HepG2 (cell line): Measurements from ENCODE around the gene TESK1. TPM values are rescaled to one million over a fixed set of nuclear protein-coding genes. Genes with fewer than 3 reads are reported as not detected.

Experiments
- ATAC-seq: fragments of 200-7000 bp; cut with Tn5 transposase; 3 replicates; pipeline ENCODE4 v1.9.1; 2020; ENCODE audit warnings: mild to moderate bottlenecking, moderate library complexity
- BruUV-seq: library from RNA; stranded (reverse); fragments of 400-500 nt; replicated peaks from 2 replicates; lab custom pipeline; 2021; lab: Mats Ljungman, UMichigan
- CTCF ChIA-PET: fragments of 300-600 bp; formaldehyde crosslinking; extraction: SDS; loops from one replicate; lab custom pipeline; 2021; ENCODE audit warnings: low total read pairs, inconsistent platforms, low intra/inter-chr PET ratio; lab: Yijun Ruan, JAX
- POLR2A ChIA-PET: fragments of 350-600 bp; sonication (Branson Sonifier 250); formaldehyde crosslinking; loops from one replicate; lab custom pipeline; 2020; ENCODE audit warnings: antibody characterized with exemption, inconsistent platforms; lab: Yijun Ruan, JAX
- DNase-seq: peaks from one replicate; pipeline ENCODE4 v3.0.0-alpha.2; 2015; ENCODE audit warnings: low spot score
- FAIRE-seq: peaks from 3 replicates; lab custom pipeline; 2011; peaks lifted over from hg19 to GRCh38; lab: Jason Lieb, UNC
- H2AFZ ChIP-seq: one replicate; pipeline ENCODE4 v1.6.1; 2011; ENCODE audit warnings: low read length, inconsistent platforms
- H3K27ac ChIP-seq: fragments of 300-600 bp; 3 replicates; pipeline ENCODE4 v1.8.0; 2011; ENCODE audit warnings: mixed run types, mild to moderate bottlenecking, mixed read lengths, low read length, inconsistent platforms; ENCODE audit not compliant: insufficient read depth; ENCODE audit errors: extremely low read length
- H3K27me3 ChIP-seq, 2 experiments: fragments of 200-600 bp in 1 of 2; 2 replicates in 1 of 2; 3 replicates in 1 of 2; pipeline versions ENCODE4 v1.6.0 to v1.8.0; 2011; ENCODE audit warnings: low read length in 2 of 2, mild to moderate bottlenecking in 2 of 2, moderate library complexity in 2 of 2, inconsistent platforms in 1 of 2; ENCODE audit not compliant: insufficient read depth in 2 of 2, control insufficient read depth in 1 of 2
- H3K36me3 ChIP-seq, 2 experiments: fragments of 200-600 bp in 1 of 2; replicated peaks in 1 of 2; 2 replicates in 1 of 2; 3 replicates in 1 of 2; pipeline versions ENCODE4 v1.5.1 to v1.8.0; 2011; ENCODE audit warnings: low read length in 2 of 2, inconsistent platforms in 1 of 2; ENCODE audit not compliant: insufficient read depth in 2 of 2, control insufficient read depth in 1 of 2
- H3K4me1 ChIP-seq: 2 replicates; pipeline ENCODE4 v1.5.1; 2012; ENCODE audit warnings: low read length, inconsistent platforms; ENCODE audit not compliant: insufficient read depth
- H3K4me2 ChIP-seq: 2 replicates; pipeline ENCODE4 v1.6.0; 2011; ENCODE audit warnings: low read depth, low read length, inconsistent platforms
- H3K4me3 ChIP-seq, 3 experiments: fragments of 200-600 bp in 1 of 3; sonication (generic), shearing (Covaris generic) in 1 of 3; replicated peaks in 1 of 3; 2 replicates each; pipeline ENCODE4 v1.5.1; 2011 to 2016; ENCODE audit warnings: low read length in 3 of 3, inconsistent platforms in 2 of 3, low read depth in 2 of 3, mild to moderate bottlenecking in 2 of 3, control low read depth in 1 of 3, mixed read lengths in 1 of 3; ENCODE audit not compliant: insufficient read depth in 1 of 3
- H3K79me2 ChIP-seq: one replicate; pipeline ENCODE4 v1.6.1; 2011; ENCODE audit warnings: low read length, inconsistent platforms; ENCODE audit not compliant: insufficient read depth
- H3K9ac ChIP-seq: 2 replicates; pipeline ENCODE4 v1.6.0; 2011; ENCODE audit warnings: mild to moderate bottlenecking, low read depth, low read length, inconsistent platforms; ENCODE audit not compliant: insufficient read depth
- H3K9me3 ChIP-seq: 2 replicates; pipeline ENCODE4 v1.5.1; 2012; ENCODE audit warnings: mild to moderate bottlenecking, low read length
- H4K20me1 ChIP-seq: 2 replicates; pipeline ENCODE4 v1.6.0; 2011; ENCODE audit warnings: inconsistent platforms, mild to moderate bottlenecking, low read length, moderate library complexity; ENCODE audit not compliant: insufficient read depth
- CHD4 ChIP-seq: fragments of 200-600 bp; sonication (generic); IDR thresholded peaks from 2 replicates; pipeline ENCODE4 v1.7.0; 2017; ENCODE audit warnings: mild to moderate bottlenecking, low read length, borderline replicate concordance
- CSRNP1 ChIP-seq: sonication (generic); formaldehyde crosslinking; IDR thresholded peaks from 2 replicates; pipeline ENCODE4 v1.8.1; 2023; ENCODE audit warnings: mild to moderate bottlenecking, missing genetic modification reagents
- DMTF1 ChIP-seq: sonication (generic); formaldehyde crosslinking; IDR thresholded peaks from 2 replicates; pipeline ENCODE4 v1.4.0; 2020; ENCODE audit warnings: mild to moderate bottlenecking, missing genetic modification reagents
- EHMT2 ChIP-seq: fragments of 200-600 bp; sonication (generic); IDR thresholded peaks from 2 replicates; pipeline ENCODE4 v1.7.0; 2017; ENCODE audit warnings: antibody characterized with exemption, low read depth, low read length, borderline replicate concordance
- GABPB1 ChIP-seq: IDR thresholded peaks from 2 replicates; pipeline ENCODE4 v1.6.1; 2016; ENCODE audit warnings: mild to moderate bottlenecking, missing genetic modification reagents, moderate library complexity, missing compliant biosample characterization
- NR2F2 ChIP-seq: IDR thresholded peaks from 2 replicates; pipeline ENCODE4 v1.6.1; 2012; ENCODE audit warnings: low read depth, inconsistent platforms, borderline replicate concordance
- ZBTB7B ChIP-seq: sonication (generic); formaldehyde crosslinking; IDR thresholded peaks from 2 replicates; pipeline ENCODE4 v1.4.0; 2020; ENCODE audit warnings: missing genetic modification reagents
- ZFP62 ChIP-seq: sonication (generic); formaldehyde crosslinking; IDR thresholded peaks from 2 replicates; pipeline ENCODE4 v1.4.0; 2020; ENCODE audit warnings: missing genetic modification reagents
- ZNF577 ChIP-seq: sonication (generic); formaldehyde crosslinking; IDR thresholded peaks from 2 replicates; pipeline ENCODE4 v1.4.0; 2020; ENCODE audit warnings: mild to moderate bottlenecking, low read depth, missing genetic modification reagents, borderline replicate concordance
- ZNF639 ChIP-seq: conservative IDR thresholded peaks from 2 replicates; pipeline ENCODE4 v1.6.1; 2018; ENCODE audit warnings: missing genetic modification reagents
- WGBS: methylation state at CpG from one replicate; pipeline ENCODE4 v1.1.6; 2017; ENCODE audit warnings: low lambda C conversion rate; 5-methylcytosine and 5-hydroxymethylcytosine counted together
- in situ Hi-C: cut with HindIII; loops from 2 replicates; pipeline ENCODE4 v1.10.0; 2017; ENCODE audit warnings: low pct_unique_long_range_greater_than_20kb; ENCODE audit not compliant: extremely low pct_ligation_motif_present
- intact Hi-C: fragments of 100-400 bp; cut with micrococcal nuclease; formaldehyde crosslinking; loops from one replicate; pipeline ENCODE4 v1.10.0; 2022; ENCODE audit not compliant: unreplicated experiment
- polyA plus RNA-seq, 8 experiments: library from polyadenylated mRNA; depleted of rRNA in 3 of 8; stranded (reverse) in 7 of 8; unstranded in 1 of 8; fragments of >200 nt; fragmentation: Illumina TruSeq in 4 of 8; extraction: Trizol in 4 of 8; gene quantifications; 2 replicates each; pipeline versions ENCODE4 v1.2.1 to v1.2.3, GENCODE V29; 2011 to 2016; ENCODE audit warnings: low read depth in 4 of 8, missing spikeins in 1 of 8, mixed read lengths in 1 of 8; ENCODE audit not compliant: insufficient read depth in 1 of 8
- total RNA-seq, 5 experiments: library from RNA; depleted of rRNA; stranded (reverse); fragments of >200 nt; fragmentation: Illumina TruSeq; extraction: Trizol; gene quantifications; 2 replicates each; pipeline ENCODE4 v1.2.3, GENCODE V29; 2016; ENCODE audit warnings: low read depth in 1 of 5

Gene TESK1
- total and polyA plus RNA-seq, 2 of the 13 experiments (the other 11 are each of a cell fraction or from before 2014, with no cell fraction given), result 7.3 to 13.6 TPM

GRCh38 chr9:35574578-35575122, 30.4 kb upstream of the TESK1 start:
- BruUV-seq, result no TSS peak
- ChIA-PET CTCF (no interaction called here), POLR2A (no interaction called here)
- no peak for FAIRE-seq
- Histone ChIP-seq H3K9me3 (peaks cover 5% of the 10 kb centered on the region; the same call in 1 of the 2 replicates), H3K9ac (no peak overlapping the region), H3K27ac (no peak overlapping the region), H3K79me2 (no peaks in the 10 kb centered on the region), H4K20me1 (no peaks in the 10 kb centered on the region), H3K36me3 (no peaks in the 10 kb centered on the region), H2AFZ (no peak overlapping the region), H3K4me1 (no peaks in the 10 kb centered on the region), H3K27me3 (no peaks in the 10 kb centered on the region), H3K4me2 (no peak overlapping the region), H3K4me3 (no peak overlapping the region)
- in situ Hi-C loops (no loop called here), intact Hi-C loops (no loop called here)
- TF ChIP-seq CSRNP1 (no peak), CHD4 (no peak), GABPB1 (no peak), ZBTB7B (CRISPR knock-in tag) (no peak), DMTF1 (CRISPR knock-in tag) (no peak), EHMT2 (no peak), ZNF577 (CRISPR knock-in tag) (no peak), ZNF639 (CRISPR knock-in tag) (no peak), ZFP62 (CRISPR knock-in tag) (no peak), NR2F2 (no peak)
- no peak for ATAC-seq
- no peak for DNase-seq
- 100% methylated on average over 2 of the region's 2 CpGs for WGBS
